Lower leg skin (tissue), 3 donors: ENCODE results near the gene MID1.

Experiments used
- CTCF ChIP-seq, 3 donors: fragments of 450-650 bp; IDR thresholded peaks; one replicate each; pipeline ENCODE4 v1.5.1; 2016; ENCODE audit warnings: antibody characterized with exemption in 3 of 3, mild to moderate bottlenecking in 3 of 3, moderate library complexity in 2 of 3
- POLR2A ChIP-seq, 2 donors: fragments of 450-650 bp; IDR thresholded peaks; one replicate each; pipeline ENCODE4 v1.6.1; 2016 to 2017; ENCODE audit warnings: antibody characterized with exemption in 2 of 2, mild to moderate bottlenecking in 1 of 2, moderate library complexity in 1 of 2

GRCh38 chrX:10399043-10399741, 221.2 kb downstream of the MID1 start:
- no peak for TF ChIP-seq CTCF (IDR thresholded peaks at IDR 0.05)
- TF ChIP-seq POLR2A (IDR thresholded peaks at IDR 0.05) = no peak
